ENCODE measurements around the gene SH3BP5. TPM values are rescaled to one million over a fixed set of nuclear protein-coding genes. Genes with fewer than 3 reads are reported as not detected.

Gene SH3BP5
- total RNA-seq, 2 donors from 2014 or later: 47.2 to 82.4 TPM

DNA sequence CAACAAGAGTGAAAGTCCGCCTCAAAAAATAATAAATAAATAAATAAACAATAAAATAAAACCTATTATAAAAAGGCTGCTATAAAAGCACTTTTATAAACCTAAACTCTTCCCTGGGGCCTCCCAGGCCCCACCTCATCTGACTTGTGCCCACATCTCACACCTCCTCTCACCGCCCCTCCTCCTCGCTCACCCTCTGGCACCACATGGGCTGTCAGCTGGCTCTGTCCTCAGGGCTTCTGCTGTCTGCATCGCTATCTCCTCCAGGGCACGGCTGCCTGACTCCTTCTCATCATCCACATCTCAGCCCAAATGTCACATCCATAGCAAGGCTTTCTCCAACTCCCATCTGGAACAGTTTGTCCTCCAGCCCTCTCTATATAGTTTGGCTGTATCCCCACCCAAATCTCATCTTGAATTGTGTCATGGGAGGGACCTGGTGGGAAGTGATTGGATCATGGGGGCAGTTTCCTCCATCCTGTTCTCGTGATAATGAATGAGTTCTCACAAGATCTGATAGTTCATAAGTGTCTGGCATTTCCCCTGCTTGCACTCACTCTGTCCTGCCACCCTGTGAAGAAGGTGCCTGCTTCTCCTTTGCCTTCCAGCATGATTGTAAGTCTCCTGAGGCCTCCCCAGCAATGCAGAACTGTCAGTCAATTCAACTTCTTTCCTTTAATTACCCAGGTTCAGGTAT lies 8.8 kb upstream of the SH3BP5 start:
- no peaks in the 10 kb centered on the region for H3K4me1 ChIP-seq (ENCODE audit: control insufficient read depth in 1 of 2, low read depth in 2 of 2)
- no peaks in the 10 kb centered on the region for H3K27me3 ChIP-seq (replicated peaks; ENCODE audit: insufficient read depth)
- no peak overlapping the region for H3K27ac ChIP-seq
- no peaks in the 10 kb centered on the region for H3K9me3 ChIP-seq
- H3K36me3 ChIP-seq: no peaks in the 10 kb centered on the region
- ATAC-seq (ENCODE audit: insufficient number of reproducible peaks, low FRiP score, low read depth): no peak
- H3K4me3 ChIP-seq: no peak overlapping the region
- TF ChIP-seq, protein P1, sequence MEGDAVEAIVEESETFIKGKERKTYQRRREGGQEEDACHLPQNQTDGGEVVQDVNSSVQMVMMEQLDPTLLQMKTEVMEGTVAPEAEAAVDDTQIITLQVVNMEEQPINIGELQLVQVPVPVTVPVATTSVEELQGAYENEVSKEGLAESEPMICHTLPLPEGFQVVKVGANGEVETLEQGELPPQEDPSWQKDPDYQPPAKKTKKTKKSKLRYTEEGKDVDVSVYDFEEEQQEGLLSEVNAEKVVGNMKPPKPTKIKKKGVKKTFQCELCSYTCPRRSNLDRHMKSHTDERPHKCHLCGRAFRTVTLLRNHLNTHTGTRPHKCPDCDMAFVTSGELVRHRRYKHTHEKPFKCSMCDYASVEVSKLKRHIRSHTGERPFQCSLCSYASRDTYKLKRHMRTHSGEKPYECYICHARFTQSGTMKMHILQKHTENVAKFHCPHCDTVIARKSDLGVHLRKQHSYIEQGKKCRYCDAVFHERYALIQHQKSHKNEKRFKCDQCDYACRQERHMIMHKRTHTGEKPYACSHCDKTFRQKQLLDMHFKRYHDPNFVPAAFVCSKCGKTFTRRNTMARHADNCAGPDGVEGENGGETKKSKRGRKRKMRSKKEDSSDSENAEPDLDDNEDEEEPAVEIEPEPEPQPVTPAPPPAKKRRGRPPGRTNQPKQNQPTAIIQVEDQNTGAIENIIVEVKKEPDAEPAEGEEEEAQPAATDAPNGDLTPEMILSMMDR (IDR thresholded peaks at IDR 0.05): no peak
- no peak for DNase-seq (ENCODE audit: low spot score)

DNA sequence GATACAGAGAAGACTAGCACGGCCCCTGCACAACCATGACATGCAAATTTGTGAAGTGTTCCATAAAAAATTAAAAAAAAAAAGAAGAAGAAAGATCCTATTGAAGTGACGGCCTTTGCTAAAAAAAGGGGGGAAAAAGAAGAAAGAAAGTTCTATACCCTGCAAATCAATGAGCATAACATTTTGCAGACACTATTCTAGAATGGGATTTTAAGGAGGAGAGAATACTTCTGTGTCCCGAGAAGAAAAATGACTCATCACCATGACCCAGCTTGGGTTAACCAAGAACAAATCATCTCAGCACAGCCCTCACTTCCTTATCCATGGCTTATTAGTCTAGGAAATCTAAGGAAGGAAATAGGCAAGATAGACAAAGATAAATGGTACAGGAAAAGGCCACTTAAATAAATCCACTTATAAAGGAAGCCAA lies 7.4 kb upstream of the SH3BP5 start:
- Histone ChIP-seq H3K4me1 (ENCODE audit: control insufficient read depth in 1 of 2, low read depth in 2 of 2) (no peaks in the 10 kb centered on the region), H3K27me3 (replicated peaks; ENCODE audit: insufficient read depth) (no peaks in the 10 kb centered on the region), H3K4me3 (no peak overlapping the region), H3K9me3 (no peaks in the 10 kb centered on the region), H3K27ac (no peak overlapping the region), H3K36me3 (no peaks in the 10 kb centered on the region)
- ATAC-seq (ENCODE audit: insufficient number of reproducible peaks, low FRiP score, low read depth): no peak
- TF ChIP-seq, protein P1 (IDR thresholded peaks at IDR 0.05): no peak
- DNase-seq (ENCODE audit: low spot score): no peak

DNA sequence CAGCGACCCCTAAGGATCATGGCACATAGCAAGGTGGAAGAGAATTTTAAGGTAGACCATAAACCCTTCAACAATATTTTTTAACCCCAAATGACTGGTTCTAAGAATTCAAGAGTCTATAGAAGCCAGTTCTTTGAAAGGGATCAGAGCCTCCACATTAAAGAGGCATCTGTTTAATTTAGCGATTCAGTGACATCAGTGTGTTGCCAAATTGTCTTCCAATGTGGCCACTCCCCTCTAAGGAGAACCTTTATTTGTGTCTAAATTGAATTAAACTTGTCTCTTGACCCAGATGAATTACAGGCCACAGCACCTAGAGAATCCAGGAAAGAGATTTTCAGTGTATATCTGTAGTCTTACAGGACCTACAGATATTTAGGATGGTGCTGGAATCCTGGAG lies 6.6 kb upstream of the SH3BP5 start:
- no peak for ATAC-seq (ENCODE audit: insufficient number of reproducible peaks, low FRiP score, low read depth)
- no peaks in the 10 kb centered on the region for H3K36me3 ChIP-seq
- no peak overlapping the region for H3K27ac ChIP-seq
- TF ChIP-seq, protein P1 (IDR thresholded peaks at IDR 0.05): no peak
- no peaks in the 10 kb centered on the region for H3K9me3 ChIP-seq
- no peak overlapping the region for H3K4me3 ChIP-seq
- no peaks in the 10 kb centered on the region for H3K27me3 ChIP-seq (replicated peaks; ENCODE audit: insufficient read depth)
- no peak for DNase-seq (ENCODE audit: low spot score)
- H3K4me1 ChIP-seq (ENCODE audit: control insufficient read depth in 1 of 2, low read depth in 2 of 2): no peaks in the 10 kb centered on the region

DNA sequence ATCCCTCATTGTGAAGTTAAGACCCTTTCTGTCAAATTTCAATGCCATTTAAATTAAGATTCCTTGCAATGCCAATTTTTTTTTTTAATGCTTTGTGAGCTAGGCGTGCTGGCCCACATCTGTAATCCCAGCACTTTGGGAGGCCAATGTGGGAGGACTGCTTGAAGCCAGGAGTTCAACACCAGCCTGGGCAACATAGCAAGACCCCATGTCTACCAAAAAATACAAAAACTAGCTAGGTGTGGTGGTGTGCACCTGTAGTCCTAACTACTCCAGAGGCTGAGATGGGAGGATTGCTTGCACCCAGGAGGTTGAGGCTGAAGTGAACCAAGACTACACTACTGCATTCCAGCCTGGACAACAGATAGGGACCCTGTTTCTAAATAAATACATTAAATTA lies 5.6 kb upstream of the SH3BP5 start:
- Histone ChIP-seq H3K36me3 (no peaks in the 10 kb centered on the region), H3K27ac (no peak overlapping the region), H3K27me3 (replicated peaks; ENCODE audit: insufficient read depth) (no peaks in the 10 kb centered on the region), H3K9me3 (no peaks in the 10 kb centered on the region), H3K4me1 (ENCODE audit: control insufficient read depth in 1 of 2, low read depth in 2 of 2) (peaks cover 0 to 2% of the 10 kb centered on the region in 2 donors), H3K4me3 (no peak overlapping the region)
- DNase-seq (ENCODE audit: low spot score) (no peak), ATAC-seq (ENCODE audit: insufficient number of reproducible peaks, low FRiP score, low read depth) (no peak)
- TF ChIP-seq, protein P1 (IDR thresholded peaks at IDR 0.05): no peak

DNA sequence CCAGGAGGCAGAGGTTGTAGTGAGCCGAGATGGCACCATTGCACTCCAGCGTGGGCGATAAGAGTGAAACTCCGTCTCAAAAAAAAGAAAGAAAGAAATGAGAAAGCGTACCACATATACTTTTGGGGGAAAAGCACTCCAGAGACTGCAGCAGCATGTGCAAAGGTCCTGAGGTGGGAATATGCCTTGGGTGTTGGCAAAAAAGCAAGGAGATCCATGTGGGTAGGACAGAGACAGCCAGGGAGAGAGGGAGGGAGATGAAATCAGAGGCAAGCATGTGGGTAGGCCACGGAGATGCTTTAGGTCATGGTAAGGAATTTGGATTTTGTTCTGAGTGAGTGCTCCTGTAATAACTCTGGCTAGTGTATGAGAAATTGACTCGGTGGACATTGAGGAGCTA lies 3.7 kb upstream of the SH3BP5 start:
- no peaks in the 10 kb centered on the region for H3K27me3 ChIP-seq (replicated peaks; ENCODE audit: insufficient read depth)
- ATAC-seq (ENCODE audit: insufficient number of reproducible peaks, low FRiP score, low read depth): no peak
- H3K36me3 ChIP-seq: no peaks in the 10 kb centered on the region
- no peak for DNase-seq (ENCODE audit: low spot score)
- H3K9me3 ChIP-seq: no peaks in the 10 kb centered on the region
- H3K4me1 ChIP-seq (ENCODE audit: control insufficient read depth in 1 of 2, low read depth in 2 of 2): peaks cover 0 to 11% of the 10 kb centered on the region in 2 donors
- no peak overlapping the region for H3K27ac ChIP-seq
- H3K4me3 ChIP-seq: no peak overlapping the region
- TF ChIP-seq, protein P1 (IDR thresholded peaks at IDR 0.05): no peak
